Hepatocyte (in vitro differentiated cells): ENCODE measurements around the gene EPHB2. TPM values are rescaled to one million over a fixed set of nuclear protein-coding genes. Genes with fewer than 3 reads are reported as not detected.
A peak's percentile ranks its signal among the peaks of the same experiment; 100 is the strongest.
"Not testable (repeated sequence)": the region's sequence is repeated elsewhere in the genome, so short reads cannot be mapped to it uniquely, and the experiment has no call there.

Experiments
- DNase-seq: peaks from one replicate; pipeline ENCODE4 v3.0.0-alpha.2; 2016; ENCODE audit warnings: low spot score
- H2AFZ ChIP-seq: fragments of 200-600 bp; sonication (generic); 2 replicates; pipeline ENCODE4 v1.6.0; 2016; ENCODE audit warnings: antibody characterized with exemption, mild to moderate bottlenecking
- H3K27ac ChIP-seq: fragments of 200-600 bp; sonication (generic); 2 replicates; pipeline ENCODE4 v1.5.1; 2016; ENCODE audit warnings: mild to moderate bottlenecking
- H3K27me3 ChIP-seq: fragments of 200-600 bp; sonication (generic); 2 replicates; pipeline ENCODE4 v1.6.1; 2016
- H3K36me3 ChIP-seq: fragments of 200-600 bp; sonication (generic); replicated peaks from 2 replicates; pipeline ENCODE4 v1.5.1; 2016; ENCODE audit warnings: low read depth; ENCODE audit not compliant: insufficient read depth
- H3K4me1 ChIP-seq: fragments of 200-600 bp; sonication (generic); 2 replicates; pipeline ENCODE4 v1.5.1; 2016; ENCODE audit warnings: mild to moderate bottlenecking, moderate library complexity; ENCODE audit not compliant: insufficient read depth
- H3K4me2 ChIP-seq: fragments of 200-600 bp; sonication (generic); 2 replicates; pipeline ENCODE4 v1.6.0; 2016
- H3K4me3 ChIP-seq: fragments of 200-600 bp; sonication (generic); 2 replicates; pipeline ENCODE4 v1.5.1; 2016; ENCODE audit warnings: mild to moderate bottlenecking
- H3K79me2 ChIP-seq: fragments of 200-600 bp; sonication (generic); 2 replicates; pipeline ENCODE4 v1.6.0; 2017; ENCODE audit warnings: mild to moderate bottlenecking
- H3K9me2 ChIP-seq: fragments of 200-600 bp; sonication (generic); replicated peaks from 2 replicates; pipeline ENCODE4 v1.6.0; 2017; ENCODE audit warnings: mild to moderate bottlenecking; ENCODE audit not compliant: insufficient read depth
- H3K9me3 ChIP-seq: fragments of 200-600 bp; sonication (generic); 2 replicates; pipeline ENCODE4 v1.5.1; 2016; ENCODE audit warnings: low read depth, mild to moderate bottlenecking
- H4K20me1 ChIP-seq: fragments of 200-600 bp; sonication (generic); 2 replicates; pipeline ENCODE4 v1.6.0; 2016; ENCODE audit warnings: mild to moderate bottlenecking; ENCODE audit not compliant: insufficient read depth, poor library complexity, severe bottlenecking
- CTCF ChIP-seq: fragments of 200-600 bp; sonication (generic); IDR thresholded peaks from 2 replicates; pipeline ENCODE4 v1.5.1; 2016; ENCODE audit warnings: antibody characterized with exemption, mild to moderate bottlenecking; ENCODE audit not compliant: poor library complexity
- EZH2 ChIP-seq: fragments of 200-600 bp; sonication (generic); IDR thresholded peaks from 2 replicates; pipeline ENCODE4 v1.6.1; 2016; ENCODE audit warnings: antibody characterized with exemption, mild to moderate bottlenecking, borderline replicate concordance
- EZH2phosphoT487 ChIP-seq: fragments of 200-600 bp; sonication (generic); IDR thresholded peaks from one replicate; pipeline ENCODE4 v1.6.1; 2018; ENCODE audit warnings: antibody characterized with exemption, mild to moderate bottlenecking, low read depth, moderate library complexity; ENCODE audit not compliant: unreplicated experiment, severe bottlenecking
- WGBS: methylation state at CpG from one replicate; pipeline ENCODE4 v1.1.6; 2016; ENCODE audit warnings: low lambda C conversion rate; ENCODE audit errors: missing lambda C conversion rate; 5-methylcytosine and 5-hydroxymethylcytosine counted together
- polyA plus RNA-seq: library from polyadenylated mRNA; unstranded; fragments of >200 nt; fragmentation: Nextera tagmentation; extraction: Ambion mirVana; gene quantifications from 2 replicates; pipeline ENCODE4 v1.2.1, GENCODE V29; 2016
- total RNA-seq: library from RNA; depleted of rRNA; stranded (reverse); fragments of >200 nt; gene quantifications from 2 replicates; pipeline ENCODE4 v1.2.3, GENCODE V29; 2014

The EPHB2 gene
- total and polyA plus RNA-seq, 2 experiments from 2014 or later, result 17.2 to 18.3 TPM

- no peaks in the 10 kb centered on the region for H3K36me3 ChIP-seq
- WGBS, result 42% methylated on average over 7 of the region's 7 CpGs
- H3K27me3 ChIP-seq, result peaks cover 3% of the 10 kb centered on the region
- H3K4me3 ChIP-seq, result no peak overlapping the region
- H3K4me1 ChIP-seq, result no peaks in the 10 kb centered on the region
- H3K79me2 ChIP-seq, result no peaks in the 10 kb centered on the region
- no peak overlapping the region for H3K4me2 ChIP-seq
- no peak overlapping the region for H2AFZ ChIP-seq
- TF ChIP-seq EZH2 (no peak), CTCF (peak; percentile 60)
- DNase-seq, result peak; percentile 57
- no peak overlapping the region for H3K27ac ChIP-seq
- no peaks in the 10 kb centered on the region for H3K9me3 ChIP-seq
- H3K9me2 ChIP-seq, result no peaks in the 10 kb centered on the region
- no peaks in the 10 kb centered on the region for H4K20me1 ChIP-seq
Observed at GRCh38 chr1:22665752-22666151, 44.9 kb upstream of the EPHB2 start.

- H4K20me1 ChIP-seq, result no peaks in the 10 kb centered on the region
- H3K4me1 ChIP-seq, result no peaks in the 10 kb centered on the region
- no peak overlapping the region for H2AFZ ChIP-seq
- TF ChIP-seq EZH2phosphoT487 (no peak), CTCF (no peak)
- H3K79me2 ChIP-seq, result no peaks in the 10 kb centered on the region
- H3K36me3 ChIP-seq, result no peaks in the 10 kb centered on the region
- no peak for DNase-seq
- H3K9me2 ChIP-seq, result no peaks in the 10 kb centered on the region
- H3K27ac ChIP-seq, result no peak overlapping the region
- no peaks in the 10 kb centered on the region for H3K9me3 ChIP-seq
- peaks cover 3% of the 10 kb centered on the region for H3K27me3 ChIP-seq
- H3K4me3 ChIP-seq, result no peak overlapping the region
- 72% methylated on average over 2 of the region's 2 CpGs for WGBS
- H3K4me2 ChIP-seq, result no peak overlapping the region
Observed at GRCh38 chr1:22666412-22666811, 44.2 kb upstream of the EPHB2 start.

GRCh38 chr1:22668840-22669239 is 41.8 kb upstream of the EPHB2 start:
- not testable (repeated sequence) for H3K79me2 ChIP-seq

GRCh38 chr1:22670352-22670975 is 40.2 kb upstream of the EPHB2 start:
- Histone ChIP-seq H3K9me2 (no peaks in the 10 kb centered on the region), H3K27ac (no peak overlapping the region), H2AFZ (no peak overlapping the region), H3K9me3 (no peaks in the 10 kb centered on the region), H3K36me3 (no peaks in the 10 kb centered on the region), H4K20me1 (no peaks in the 10 kb centered on the region), H3K79me2 (no peaks in the 10 kb centered on the region), H3K4me2 (no peak overlapping the region), H3K27me3 (peaks cover 17% of the 10 kb centered on the region), H3K4me1 (no peaks in the 10 kb centered on the region), H3K4me3 (no peak overlapping the region)
- 49% methylated on average over 12 of the region's 12 CpGs for WGBS
- TF ChIP-seq CTCF (no peak), EZH2phosphoT487 (no peak), EZH2 (no peak)
- no peak for DNase-seq

More at GRCh38 chr1:22668840-22669239, 41.8 kb upstream of the EPHB2 start:
- 88% methylated on average over 2 of the region's 2 CpGs for WGBS
- not testable (repeated sequence) for H3K9me3 ChIP-seq, H3K9me2 ChIP-seq, H4K20me1 ChIP-seq, H3K4me2 ChIP-seq, DNase-seq, H3K27ac ChIP-seq, H2AFZ ChIP-seq, H3K4me3 ChIP-seq, H3K4me1 ChIP-seq, H3K36me3 ChIP-seq
- H3K27me3 ChIP-seq, result peaks cover 17% of the 10 kb centered on the region
